Left cardiac atrium (tissue), 4 donors: ENCODE data around the gene CLDN18. TPM values are rescaled to one million over a fixed set of nuclear protein-coding genes. Genes with fewer than 3 reads are reported as not detected.
A peak's percentile ranks its signal among the peaks of the same experiment; 100 is the strongest.

ENCODE experiments used
- ATAC-seq, 2 donors: fragments of 200-7000 bp; cut with Tn5 transposase; one replicate each; pipeline ENCODE4 v1.9.1; 2020; ENCODE audit warnings: mild to moderate bottlenecking in 2 of 2, moderate library complexity in 2 of 2
- DNase-seq: peaks from one replicate; pipeline ENCODE4 v3.0.0-alpha.2; 2020
- intact Hi-C, 2 donors: fragments of 100-400 bp; cut with DNase I; formaldehyde crosslinking; loops; one replicate each; pipeline versions ENCODE4 v1.14.1 to v1.15.1; 2022 to 2023
- total RNA-seq, 2 donors: library from RNA; stranded (reverse); fragmentation: NEBNext Ultra II Directional; extraction: Animal tissue kit (Norgen Biotek cat#: 25700); gene quantifications; one replicate each; pipeline ENCODE4 v1.2.1, GENCODE V29; 2021
- donor health status: DM: no; HTN: yes; CAD: no.
- donor health status: DM: no; HTN: yes; CAD: no; lungs with severe emphysema.
- donor health status: DM: yes; HTN: yes; CAD: no.
- donor health status: Dilated cardiomyopathy.

The CLDN18 gene
- total RNA-seq, 2 donors from 2014 or later: 13.2 to 47.9 TPM

GRCh38 chr3:138082085-138082991 is 72.4 kb downstream of the CLDN18 start:
- DNase-seq: no peak
- ATAC-seq: peak; percentile 23 to 83
- intact Hi-C loops: no loop called here

- intact Hi-C loops: no loop called here
- DNase-seq: no peak
- ATAC-seq: no peak
Observed at GRCh38 chr3:138082992-138083386, 73.0 kb downstream of the CLDN18 start.

Other genes with a start within 250 kb of the CLDN18 start
- gene SOX14, start 245.8 kb upstream of the CLDN18 start, total RNA-seq: not detected
- 1 to 10 TPM; 5.5 to 5.8 TPM for gene DZIP1L, start 105.4 kb downstream of the CLDN18 start, total RNA-seq
- gene A4GNT, start 122.2 kb downstream of the CLDN18 start, total RNA-seq: not detected
- 1 to 10 TPM; 9.2 to 9.7 TPM for gene DBR1, start 164.8 kb downstream of the CLDN18 start, total RNA-seq
- 10 to 100 TPM; 32.2 to 43.6 TPM for gene ARMC8, start 177.1 kb downstream of the CLDN18 start, total RNA-seq